ENCODE measurements around the gene TMEM89. TPM values are rescaled to one million over a fixed set of nuclear protein-coding genes. Genes with fewer than 3 reads are reported as not detected.

The TMEM89 gene
- total RNA-seq, 2 donors from 2014 or later: not detected

DNA sequence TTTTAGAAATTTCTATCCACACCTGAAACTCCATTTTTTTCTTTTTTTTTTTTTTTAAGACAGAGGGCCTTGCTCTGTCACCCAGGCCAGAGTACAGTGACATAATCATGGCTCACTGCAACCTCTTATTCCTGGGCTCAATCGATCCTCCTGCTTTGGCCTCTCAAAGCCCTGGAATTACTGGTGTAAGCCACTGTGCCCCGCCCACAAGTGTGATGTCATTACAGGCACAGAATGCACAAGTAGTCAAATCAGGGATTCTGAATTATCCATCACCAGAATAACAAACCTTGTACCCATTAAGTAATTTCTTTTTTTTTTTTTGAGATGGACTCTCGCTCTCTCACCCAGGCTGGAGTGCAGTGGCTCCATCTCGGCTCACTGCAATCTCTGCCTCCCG lies 14.1 kb downstream of the TMEM89 start:
- H3K9me3 ChIP-seq: no peaks in the 10 kb centered on the region
- peaks cover 40% of the 10 kb centered on the region for H3K36me3 ChIP-seq
- no peak overlapping the region for H3K27ac ChIP-seq
- H3K27me3 ChIP-seq: no peaks in the 10 kb centered on the region
- no peak overlapping the region for H3K4me3 ChIP-seq
- DNase-seq (ENCODE audit: low spot score): no peak
- H3K4me1 ChIP-seq: peaks cover 0 to 18% of the 10 kb centered on the region in 2 donors
- TF ChIP-seq, protein P1, sequence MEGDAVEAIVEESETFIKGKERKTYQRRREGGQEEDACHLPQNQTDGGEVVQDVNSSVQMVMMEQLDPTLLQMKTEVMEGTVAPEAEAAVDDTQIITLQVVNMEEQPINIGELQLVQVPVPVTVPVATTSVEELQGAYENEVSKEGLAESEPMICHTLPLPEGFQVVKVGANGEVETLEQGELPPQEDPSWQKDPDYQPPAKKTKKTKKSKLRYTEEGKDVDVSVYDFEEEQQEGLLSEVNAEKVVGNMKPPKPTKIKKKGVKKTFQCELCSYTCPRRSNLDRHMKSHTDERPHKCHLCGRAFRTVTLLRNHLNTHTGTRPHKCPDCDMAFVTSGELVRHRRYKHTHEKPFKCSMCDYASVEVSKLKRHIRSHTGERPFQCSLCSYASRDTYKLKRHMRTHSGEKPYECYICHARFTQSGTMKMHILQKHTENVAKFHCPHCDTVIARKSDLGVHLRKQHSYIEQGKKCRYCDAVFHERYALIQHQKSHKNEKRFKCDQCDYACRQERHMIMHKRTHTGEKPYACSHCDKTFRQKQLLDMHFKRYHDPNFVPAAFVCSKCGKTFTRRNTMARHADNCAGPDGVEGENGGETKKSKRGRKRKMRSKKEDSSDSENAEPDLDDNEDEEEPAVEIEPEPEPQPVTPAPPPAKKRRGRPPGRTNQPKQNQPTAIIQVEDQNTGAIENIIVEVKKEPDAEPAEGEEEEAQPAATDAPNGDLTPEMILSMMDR (IDR thresholded peaks at IDR 0.05): no peak

DNA sequence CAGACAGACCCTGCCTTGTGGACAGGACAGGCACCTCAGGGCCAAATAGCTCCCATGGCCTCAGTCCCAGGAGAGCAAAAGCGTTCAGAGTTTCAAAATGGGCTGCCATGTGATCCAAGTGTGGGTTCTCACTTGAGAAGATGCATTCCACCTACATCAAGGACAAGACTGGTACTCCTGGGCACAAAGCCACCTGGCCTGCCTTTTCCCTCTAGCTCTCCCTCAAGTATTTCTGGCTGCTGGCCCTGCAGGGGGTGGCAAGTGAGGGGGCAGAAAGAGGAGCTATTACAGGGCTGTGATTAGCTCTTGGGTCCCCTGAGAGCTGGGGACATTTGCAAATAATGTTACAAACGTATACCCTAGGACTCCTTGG lies 20.0 kb downstream of the TMEM89 start:
- no peaks in the 10 kb centered on the region for H3K27me3 ChIP-seq
- H3K27ac ChIP-seq: peak overlapping the region; percentile 86 to 95
- no peaks in the 10 kb centered on the region for H3K9me3 ChIP-seq
- H3K4me1 ChIP-seq: peaks cover 0 to 55% of the 10 kb centered on the region in 2 donors
- TF ChIP-seq, protein P1 (IDR thresholded peaks at IDR 0.05): no peak
- no peak overlapping the region for H3K4me3 ChIP-seq
- peaks cover 79% of the 10 kb centered on the region for H3K36me3 ChIP-seq
- DNase-seq (ENCODE audit: low spot score): no peak

DNA sequence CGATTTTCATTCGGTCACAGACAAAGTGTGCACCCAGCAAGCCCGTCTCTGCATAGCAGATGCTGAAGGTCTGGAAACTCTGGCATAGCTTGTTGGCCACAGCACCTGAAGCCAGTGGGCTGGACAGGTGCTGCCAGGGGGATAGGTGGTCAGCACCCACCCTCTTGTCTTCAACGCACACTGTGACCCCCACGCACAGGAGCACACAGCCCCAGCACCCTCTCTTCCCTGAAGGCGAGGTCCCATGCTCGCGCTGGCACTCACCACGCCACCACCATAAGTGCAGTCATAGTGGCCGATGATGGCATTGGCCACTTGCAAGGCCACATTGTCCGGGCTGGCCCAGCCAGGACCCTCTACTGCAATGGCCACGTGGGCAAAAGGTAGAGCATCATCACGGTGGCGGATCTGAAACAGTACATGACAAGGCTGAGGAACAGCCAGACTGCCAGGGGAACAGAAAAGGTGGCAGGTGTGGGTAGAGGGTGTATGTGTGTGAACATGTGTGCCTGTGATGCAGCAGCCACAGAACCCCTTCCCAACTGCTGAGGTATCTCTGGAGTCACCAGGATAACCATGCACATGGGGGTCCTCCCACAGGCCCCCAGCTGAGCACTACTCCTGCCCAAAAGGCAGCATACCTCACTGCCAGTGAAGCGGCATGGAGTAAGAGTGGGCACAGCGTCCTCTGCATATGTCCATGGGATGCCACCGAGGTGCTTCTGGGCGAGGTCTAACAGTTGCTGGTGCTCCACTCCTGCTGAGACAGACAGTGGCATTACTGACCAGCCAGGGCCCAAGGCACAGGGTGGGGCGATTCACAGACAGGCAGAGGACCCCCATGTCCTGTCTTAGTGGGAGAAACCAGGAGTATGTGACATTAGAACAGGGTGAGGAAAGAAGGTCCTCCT lies 20.6 kb downstream of the TMEM89 start:
- Histone ChIP-seq H3K27ac (peak overlapping the region; percentile 86 to 95), H3K27me3 (no peaks in the 10 kb centered on the region), H3K4me3 (no peak overlapping the region), H3K36me3 (peaks cover 74% of the 10 kb centered on the region), H3K4me1 (peaks cover 0 to 61% of the 10 kb centered on the region in 2 donors), H3K9me3 (no peaks in the 10 kb centered on the region)
- DNase-seq (ENCODE audit: low spot score): no peak
- TF ChIP-seq, protein P1 (IDR thresholded peaks at IDR 0.05): no peak

DNA sequence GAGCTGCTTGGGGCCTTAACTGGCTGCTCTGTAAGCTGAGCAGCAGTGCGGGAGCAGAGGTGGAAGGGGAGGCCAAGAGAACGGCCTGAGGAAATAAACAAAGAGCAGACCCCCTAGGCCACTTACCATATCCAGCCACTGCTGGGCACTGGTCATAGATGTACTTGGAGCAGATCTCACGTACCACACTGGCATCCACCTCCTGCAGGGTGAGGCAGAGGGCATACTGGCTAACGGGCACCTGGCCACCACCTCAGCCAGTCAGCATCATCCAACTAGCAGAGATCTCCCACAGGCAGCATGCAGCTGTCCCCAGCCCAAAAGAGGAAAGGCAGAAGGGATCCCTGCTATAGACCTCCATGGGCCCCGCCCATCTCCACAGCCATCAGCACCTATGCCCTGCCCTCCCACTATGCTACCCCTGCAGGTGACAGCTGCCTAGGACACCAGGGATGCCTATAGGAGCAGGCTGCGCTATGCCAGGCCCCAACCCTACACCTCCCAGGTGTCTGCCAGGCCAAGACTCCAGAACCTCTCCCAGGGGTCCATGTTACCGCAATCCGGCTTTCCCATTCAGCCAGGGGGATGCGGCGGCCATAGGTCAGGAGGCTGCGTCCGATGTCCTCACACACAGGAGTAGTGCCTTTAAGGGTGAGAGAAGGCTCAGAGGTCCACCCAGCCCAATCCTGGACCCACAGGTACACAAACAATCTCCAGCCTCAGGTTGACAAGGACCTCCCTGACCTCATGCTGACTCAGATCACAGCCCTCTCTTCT lies 21.9 kb downstream of the TMEM89 start:
- Histone ChIP-seq H3K4me1 (peaks cover 0 to 74% of the 10 kb centered on the region in 2 donors), H3K36me3 (peaks cover 61% of the 10 kb centered on the region), H3K27me3 (no peaks in the 10 kb centered on the region), H3K27ac (peak overlapping the region; percentile 86 to 95), H3K9me3 (no peaks in the 10 kb centered on the region), H3K4me3 (no peak overlapping the region)
- DNase-seq (ENCODE audit: low spot score): no peak
- TF ChIP-seq, protein P1 (IDR thresholded peaks at IDR 0.05): no peak

DNA sequence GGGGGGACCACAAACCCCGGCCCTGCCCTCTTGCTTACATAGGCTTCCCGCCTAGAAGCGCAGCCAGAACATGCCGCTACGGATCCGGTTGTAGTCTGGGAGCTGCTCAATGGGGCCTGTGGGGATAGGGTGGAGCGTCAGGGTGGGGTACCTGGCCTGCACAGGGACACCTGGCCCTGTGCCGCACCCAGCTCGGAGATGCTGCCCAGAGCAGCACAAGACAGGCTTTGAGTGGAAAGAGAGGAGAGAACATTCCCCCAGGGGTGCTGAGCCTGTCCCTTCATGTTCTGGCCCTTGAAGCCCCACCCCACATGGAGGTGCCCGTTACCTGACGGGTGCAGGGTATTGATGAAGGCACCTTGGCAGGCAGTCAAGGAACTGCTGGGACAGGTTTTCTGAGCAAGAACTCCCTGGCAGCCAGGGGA lies 22.5 kb downstream of the TMEM89 start:
- no peak overlapping the region for H3K4me3 ChIP-seq
- DNase-seq (ENCODE audit: low spot score): no peak

More for the DNA sequence above, 22.5 kb downstream of the TMEM89 start:
- peak overlapping the region; percentile 86 to 95 for H3K27ac ChIP-seq
- peaks cover 55% of the 10 kb centered on the region for H3K36me3 ChIP-seq
- TF ChIP-seq, protein P1 (IDR thresholded peaks at IDR 0.05): no peak
- H3K4me1 ChIP-seq: peaks cover 0 to 80% of the 10 kb centered on the region in 2 donors
- no peaks in the 10 kb centered on the region for H3K9me3 ChIP-seq
- no peaks in the 10 kb centered on the region for H3K27me3 ChIP-seq

All from right atrium auricular region (tissue), 2 donors.